SU-DHL-6 (cell line): ENCODE measurements around the gene VAT1L.

Experiments
- H2AFZ ChIP-seq: fragments of 200-600 bp; sonication (generic); 2 replicates; pipeline ENCODE4 v1.6.1; 2014; ENCODE audit warnings: low read depth, mild to moderate bottlenecking, moderate library complexity, mixed read lengths, antibody characterized with exemption, low read length; ENCODE audit not compliant: severe bottlenecking
- H3F3A ChIP-seq: fragments of 200-600 bp; shearing (Covaris generic); 2 replicates; pipeline ENCODE4 v1.6.0; 2016; ENCODE audit warnings: antibody characterized with exemption, mild to moderate bottlenecking; ENCODE audit not compliant: insufficient read depth
- H3K27ac ChIP-seq: fragments of 200-600 bp; sonication (generic); 2 replicates; pipeline ENCODE4 v1.5.1; 2016; ENCODE audit warnings: low read depth, mild to moderate bottlenecking, low read length, moderate library complexity, mixed read lengths
- H3K27me3 ChIP-seq: fragments of 200-600 bp; sonication (generic), shearing (Covaris generic); 2 replicates; pipeline ENCODE4 v1.6.0; 2014; ENCODE audit warnings: mild to moderate bottlenecking, low read length
- H3K36me3 ChIP-seq: fragments of 200-600 bp; sonication (generic); 2 replicates; pipeline ENCODE4 v1.6.1; 2014; ENCODE audit warnings: mild to moderate bottlenecking, low read length, mixed read lengths
- H3K4me2 ChIP-seq: fragments of 300-600, 200-600 bp; shearing (Covaris generic), sonication (generic); 2 replicates; pipeline ENCODE4 v1.6.0; 2014; ENCODE audit warnings: low read length, low read depth, mild to moderate bottlenecking; ENCODE audit not compliant: poor library complexity, severe bottlenecking
- H3K4me3 ChIP-seq: fragments of 200-600 bp; sonication (generic); 2 replicates; pipeline ENCODE4 v1.5.1; 2014; ENCODE audit warnings: antibody characterized with exemption, low read length, mild to moderate bottlenecking, mixed read lengths; ENCODE audit not compliant: insufficient read depth, poor library complexity, severe bottlenecking
- H3K79me2 ChIP-seq: fragments of 200-600 bp; sonication (generic); 2 replicates; pipeline ENCODE4 v1.6.1; 2014; ENCODE audit warnings: mild to moderate bottlenecking, low read length, moderate library complexity; ENCODE audit not compliant: insufficient read depth
- H3K9ac ChIP-seq: fragments of 200-600 bp; sonication (generic); 2 replicates; pipeline ENCODE4 v1.7.0; 2014; ENCODE audit warnings: mild to moderate bottlenecking, low read length
- H3K9me2 ChIP-seq: fragments of 200-600 bp; sonication (generic); replicated peaks from 2 replicates; pipeline ENCODE4 v1.6.1; 2014; ENCODE audit warnings: low read length; ENCODE audit not compliant: insufficient read depth
- H3K9me3 ChIP-seq: fragments of 200-600 bp; sonication (generic); 2 replicates; pipeline ENCODE4 v1.6.1; 2014; ENCODE audit warnings: low read length, mixed read lengths; ENCODE audit not compliant: insufficient read depth
- H4K20me1 ChIP-seq: fragments of 200-600 bp; sonication (generic); 2 replicates; pipeline ENCODE4 v1.6.1; 2014; ENCODE audit warnings: low read depth, mild to moderate bottlenecking, antibody characterized with exemption, low read length, moderate library complexity, mixed read lengths
- EZH2phosphoT487 ChIP-seq: fragments of 200-600 bp; sonication (generic), shearing (Covaris generic); conservative IDR thresholded peaks from 2 replicates; pipeline ENCODE4 v1.6.1; 2018; ENCODE audit warnings: mild to moderate bottlenecking, antibody characterized with exemption, low read length, moderate library complexity, mixed read lengths
- TF ChIP-seq, protein P1 (sequence below): fragments of 200-600 bp; sonication (generic); IDR thresholded peaks from one replicate; pipeline ENCODE4 v1.5.1; 2017; ENCODE audit warnings: antibody characterized with exemption, mild to moderate bottlenecking, low read length, moderate library complexity; ENCODE audit not compliant: insufficient read depth, poor library complexity, severe bottlenecking

The VAT1L gene

DNA sequence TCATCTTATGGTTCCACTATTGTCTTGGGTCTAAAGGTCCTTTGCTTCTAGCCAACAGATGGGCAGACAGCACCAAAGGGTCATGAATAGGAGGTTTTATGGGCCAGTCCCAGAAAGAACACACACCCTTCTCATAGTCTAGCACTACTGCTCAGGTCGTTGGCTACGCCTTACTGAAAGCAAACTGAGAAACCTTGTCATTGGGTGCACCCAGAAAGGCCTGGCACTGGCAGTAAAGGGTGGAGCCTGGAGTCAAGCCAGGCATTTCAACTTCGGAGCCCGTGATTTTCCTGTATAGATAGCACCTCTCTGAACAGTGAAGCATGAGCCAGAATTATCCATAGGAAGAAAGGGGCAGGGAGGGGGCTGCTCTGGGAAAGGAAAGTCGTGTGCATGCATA is 74.9 kb downstream of the VAT1L start:
- Histone ChIP-seq H3K36me3 (no peaks in the 10 kb centered on the region), H3F3A (no peaks in the 10 kb centered on the region), H3K79me2 (no peaks in the 10 kb centered on the region), H4K20me1 (no peaks in the 10 kb centered on the region), H3K9me2 (no peaks in the 10 kb centered on the region), H3K4me3 (no peak overlapping the region), H3K4me2 (no peak overlapping the region), H3K27me3 (no peaks in the 10 kb centered on the region), H3K9ac (no peak overlapping the region), H2AFZ (no peak overlapping the region), H3K27ac (no peak overlapping the region), H3K9me3 (no peaks in the 10 kb centered on the region)
- TF ChIP-seq EZH2phosphoT487, result no peak
- TF ChIP-seq, protein P1, sequence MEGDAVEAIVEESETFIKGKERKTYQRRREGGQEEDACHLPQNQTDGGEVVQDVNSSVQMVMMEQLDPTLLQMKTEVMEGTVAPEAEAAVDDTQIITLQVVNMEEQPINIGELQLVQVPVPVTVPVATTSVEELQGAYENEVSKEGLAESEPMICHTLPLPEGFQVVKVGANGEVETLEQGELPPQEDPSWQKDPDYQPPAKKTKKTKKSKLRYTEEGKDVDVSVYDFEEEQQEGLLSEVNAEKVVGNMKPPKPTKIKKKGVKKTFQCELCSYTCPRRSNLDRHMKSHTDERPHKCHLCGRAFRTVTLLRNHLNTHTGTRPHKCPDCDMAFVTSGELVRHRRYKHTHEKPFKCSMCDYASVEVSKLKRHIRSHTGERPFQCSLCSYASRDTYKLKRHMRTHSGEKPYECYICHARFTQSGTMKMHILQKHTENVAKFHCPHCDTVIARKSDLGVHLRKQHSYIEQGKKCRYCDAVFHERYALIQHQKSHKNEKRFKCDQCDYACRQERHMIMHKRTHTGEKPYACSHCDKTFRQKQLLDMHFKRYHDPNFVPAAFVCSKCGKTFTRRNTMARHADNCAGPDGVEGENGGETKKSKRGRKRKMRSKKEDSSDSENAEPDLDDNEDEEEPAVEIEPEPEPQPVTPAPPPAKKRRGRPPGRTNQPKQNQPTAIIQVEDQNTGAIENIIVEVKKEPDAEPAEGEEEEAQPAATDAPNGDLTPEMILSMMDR, result no peak

DNA sequence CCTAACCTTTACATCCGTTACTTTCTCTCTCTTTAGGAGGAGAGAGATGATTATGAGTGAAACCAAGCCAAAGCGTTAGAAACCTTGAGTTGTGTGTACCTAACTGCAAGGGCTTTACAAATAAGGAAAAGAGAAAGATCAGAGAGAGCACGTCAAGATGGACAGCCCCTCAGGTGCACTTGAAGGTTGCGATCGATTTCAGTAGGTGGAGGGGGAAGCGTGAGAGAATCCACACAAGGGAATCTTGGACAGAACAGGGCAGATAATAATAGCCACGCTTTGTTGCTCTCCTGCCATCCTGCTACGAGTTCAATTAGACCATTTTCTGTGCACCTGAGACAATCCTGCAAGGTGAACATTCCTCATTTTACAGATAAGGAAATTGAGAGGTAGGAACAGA is 78.4 kb downstream of the VAT1L start:
- H3K36me3 ChIP-seq, result no peaks in the 10 kb centered on the region
- H3K9me2 ChIP-seq, result no peaks in the 10 kb centered on the region
- H3K79me2 ChIP-seq, result no peaks in the 10 kb centered on the region
- no peak overlapping the region for H3K4me2 ChIP-seq
- no peaks in the 10 kb centered on the region for H3F3A ChIP-seq
- H2AFZ ChIP-seq, result no peak overlapping the region
- TF ChIP-seq, protein P1, result no peak
- no peak for TF ChIP-seq EZH2phosphoT487
- no peaks in the 10 kb centered on the region for H3K27me3 ChIP-seq
- no peak overlapping the region for H3K9ac ChIP-seq
- H3K27ac ChIP-seq, result no peak overlapping the region
- no peaks in the 10 kb centered on the region for H4K20me1 ChIP-seq
- no peak overlapping the region for H3K4me3 ChIP-seq
- H3K9me3 ChIP-seq, result no peaks in the 10 kb centered on the region

GRCh38 chr16:77868052-77868451 is 79.7 kb downstream of the VAT1L start:
- Histone ChIP-seq H3K9me3 (no peaks in the 10 kb centered on the region), H3K9me2 (no peaks in the 10 kb centered on the region), H3K9ac (no peak overlapping the region), H3K27ac (no peak overlapping the region), H3K4me2 (no peak overlapping the region), H3K36me3 (no peaks in the 10 kb centered on the region), H2AFZ (no peak overlapping the region), H4K20me1 (no peaks in the 10 kb centered on the region), H3F3A (no peaks in the 10 kb centered on the region), H3K27me3 (no peaks in the 10 kb centered on the region), H3K4me3 (no peak overlapping the region), H3K79me2 (no peaks in the 10 kb centered on the region)
- TF ChIP-seq EZH2phosphoT487, result no peak
- TF ChIP-seq, protein P1, result no peak

DNA sequence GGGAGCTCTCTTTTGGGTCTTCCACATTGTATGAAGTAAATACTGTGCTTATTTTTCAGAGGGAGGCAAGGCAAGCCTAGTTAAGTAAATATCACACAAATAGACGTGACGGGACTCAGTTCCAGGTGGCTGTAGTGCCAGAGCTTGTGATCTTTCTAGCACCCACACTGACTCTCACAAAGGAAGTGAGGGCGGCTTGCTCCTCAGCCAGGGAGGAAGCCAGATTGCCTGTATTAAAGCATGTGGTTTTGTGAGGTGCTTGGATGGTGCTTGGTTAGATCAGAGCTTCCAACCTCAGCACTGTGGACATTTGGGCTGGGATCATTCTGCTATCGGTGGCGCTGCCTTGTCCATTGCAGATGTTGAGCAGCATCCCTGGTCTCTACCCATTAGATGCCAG is 80.1 kb downstream of the VAT1L start:
- no peak for TF ChIP-seq EZH2phosphoT487
- TF ChIP-seq, protein P1, result no peak
- no peaks in the 10 kb centered on the region for H3K79me2 ChIP-seq
- no peaks in the 10 kb centered on the region for H4K20me1 ChIP-seq
- H3K27me3 ChIP-seq, result no peaks in the 10 kb centered on the region
- no peaks in the 10 kb centered on the region for H3K9me3 ChIP-seq
- H3K4me2 ChIP-seq, result no peak overlapping the region
- no peak overlapping the region for H3K27ac ChIP-seq
- no peak overlapping the region for H2AFZ ChIP-seq
- H3K4me3 ChIP-seq, result no peak overlapping the region
- no peak overlapping the region for H3K9ac ChIP-seq
- H3K9me2 ChIP-seq, result no peaks in the 10 kb centered on the region
- H3K36me3 ChIP-seq, result no peaks in the 10 kb centered on the region
- no peaks in the 10 kb centered on the region for H3F3A ChIP-seq
